Measurements from ENCODE around the gene ANKRD34A. TPM values are rescaled to one million over a fixed set of nuclear protein-coding genes. Genes with fewer than 3 reads are reported as not detected.

ANKRD34A gene
- total RNA-seq, 2 experiments from 2014 or later, result 0.42 to 0.47 TPM

DNA sequence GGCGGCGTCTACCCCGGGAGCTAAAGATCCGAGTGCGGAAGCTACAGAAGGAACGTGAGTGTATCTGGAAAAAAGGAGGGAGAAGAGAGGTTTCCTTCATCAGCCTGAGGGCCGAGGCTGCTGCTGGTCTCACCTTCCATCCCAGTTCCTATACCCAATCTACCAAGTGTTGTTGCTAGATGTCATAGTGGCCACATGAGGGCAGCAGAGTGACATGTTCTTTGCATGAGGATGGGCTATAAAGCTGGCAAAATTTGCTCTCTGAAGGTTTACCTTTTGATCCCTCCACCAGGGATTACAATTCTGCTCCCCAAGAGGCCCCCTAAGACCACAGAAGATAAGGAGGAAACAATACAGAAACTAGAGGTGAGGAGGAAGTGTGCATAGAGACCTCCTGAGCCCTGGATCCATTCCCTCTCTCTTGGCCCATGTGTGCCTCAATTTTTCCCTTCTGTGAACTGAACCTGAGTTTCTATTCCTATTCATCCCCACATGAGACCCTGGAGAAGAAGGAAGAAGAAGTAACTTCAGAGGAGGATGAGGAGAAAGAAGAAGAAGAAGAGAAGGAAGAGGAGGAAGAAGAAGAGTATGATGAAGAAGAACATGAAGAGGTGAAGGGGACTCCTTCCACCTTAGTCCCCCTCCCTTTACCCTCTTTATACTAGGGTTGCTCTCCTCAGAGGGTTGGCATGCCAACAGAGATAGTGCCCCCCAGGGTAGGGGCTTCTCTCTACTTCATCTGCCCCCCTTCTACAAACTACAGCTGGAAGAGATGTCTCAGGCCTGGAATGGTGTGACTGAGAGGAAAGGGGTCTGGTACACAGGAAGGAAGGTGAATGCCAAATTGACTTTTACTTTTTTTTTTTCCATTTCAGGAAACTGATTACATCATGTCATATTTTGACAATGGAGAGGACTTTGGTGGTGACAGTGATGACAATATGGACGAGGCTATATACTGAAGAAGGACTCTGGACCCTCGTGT is 13.4 kb upstream of the ANKRD34A start:
- peaks cover 11% of the 10 kb centered on the region for H3K36me3 Mint-ChIP-seq (ENCODE audit: low read depth)
- ChIA-PET POLR2A (interaction anchor here (1.0 to 6.6 kb wide), 12 partner anchors 14 to 132 kb away, joined by 3 to 625 read pairs (median 7); partner anchors contain the start of genes ANKRD34A, LIX1L, NUDT17 and PEX11B), CTCF (interaction anchor here (0.6 to 9.4 kb wide), 26 partner anchors 8 to 132 kb away, joined by 3 to 151 read pairs (median 6); partner anchors contain the start of genes ANKRD34A, HJV, LIX1L and NUDT17)
- H3K4me3 Mint-ChIP-seq, result no peak overlapping the region
- TF ChIP-seq, protein P1, sequence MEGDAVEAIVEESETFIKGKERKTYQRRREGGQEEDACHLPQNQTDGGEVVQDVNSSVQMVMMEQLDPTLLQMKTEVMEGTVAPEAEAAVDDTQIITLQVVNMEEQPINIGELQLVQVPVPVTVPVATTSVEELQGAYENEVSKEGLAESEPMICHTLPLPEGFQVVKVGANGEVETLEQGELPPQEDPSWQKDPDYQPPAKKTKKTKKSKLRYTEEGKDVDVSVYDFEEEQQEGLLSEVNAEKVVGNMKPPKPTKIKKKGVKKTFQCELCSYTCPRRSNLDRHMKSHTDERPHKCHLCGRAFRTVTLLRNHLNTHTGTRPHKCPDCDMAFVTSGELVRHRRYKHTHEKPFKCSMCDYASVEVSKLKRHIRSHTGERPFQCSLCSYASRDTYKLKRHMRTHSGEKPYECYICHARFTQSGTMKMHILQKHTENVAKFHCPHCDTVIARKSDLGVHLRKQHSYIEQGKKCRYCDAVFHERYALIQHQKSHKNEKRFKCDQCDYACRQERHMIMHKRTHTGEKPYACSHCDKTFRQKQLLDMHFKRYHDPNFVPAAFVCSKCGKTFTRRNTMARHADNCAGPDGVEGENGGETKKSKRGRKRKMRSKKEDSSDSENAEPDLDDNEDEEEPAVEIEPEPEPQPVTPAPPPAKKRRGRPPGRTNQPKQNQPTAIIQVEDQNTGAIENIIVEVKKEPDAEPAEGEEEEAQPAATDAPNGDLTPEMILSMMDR (IDR thresholded peaks at IDR 0.05), result peak; percentile 83
- H3K27ac Mint-ChIP-seq, result no peak overlapping the region
- Histone ChIP-seq H3K4me1 (ENCODE audit: insufficient read depth, low read length) (peaks cover 56% of the 10 kb centered on the region), H3K4me3 (ENCODE audit: low read length) (peak overlapping the region; percentile 45), H3K27ac (ENCODE audit: low read depth in 1 of 2, low read length in 2 of 2) (peak overlapping the region; percentile 93 to 94), H3K36me3 (ENCODE audit: insufficient read depth, low read length) (peaks cover 14% of the 10 kb centered on the region), H3K9me3 (ENCODE audit: control insufficient read depth in 1 of 2, insufficient read depth in 1 of 2, low read length in 2 of 2) (no peaks in the 10 kb centered on the region), H3K27me3 (ENCODE audit: control insufficient read depth in 1 of 2, insufficient read depth in 2 of 2, low read length in 2 of 2) (no peaks in the 10 kb centered on the region)
- H3K9me3 Mint-ChIP-seq, result no peaks in the 10 kb centered on the region
- H3K4me1 Mint-ChIP-seq (ENCODE audit: low read depth), result peaks cover 12% of the 10 kb centered on the region
- DNase-seq (peak; percentile 59 to 93 (median 68)), ATAC-seq (ENCODE audit: poor library complexity) (peak; percentile 48)
- H3K27me3 Mint-ChIP-seq, result no peaks in the 10 kb centered on the region
- intact Hi-C loops (cut with DNase I, micrococcal nuclease), result loop anchor here (1.0 kb wide), 4 partner anchors 30 to 132 kb away; partner anchors contain the start of gene NUDT17 (in 1 of the 2)

DNA sequence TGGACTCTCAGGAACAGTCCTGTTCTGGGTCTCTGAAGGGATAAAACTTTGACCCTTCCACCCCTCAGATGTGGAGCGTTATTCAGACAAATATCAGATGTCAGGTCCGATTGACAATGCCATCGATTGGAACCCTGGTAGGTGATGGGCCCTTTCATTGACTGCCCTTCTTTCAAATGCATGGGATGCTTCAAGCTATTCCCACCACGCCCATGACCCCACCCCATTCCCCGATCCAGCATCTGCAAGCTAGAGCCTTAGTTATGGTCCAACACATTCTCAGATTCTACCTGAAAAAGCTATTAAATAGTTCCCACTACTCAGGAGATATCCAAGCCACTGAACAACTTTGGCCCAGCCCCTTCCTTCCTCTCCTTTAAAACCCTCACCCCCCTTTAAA is 12.6 kb upstream of the ANKRD34A start:
- TF ChIP-seq, protein P1 (IDR thresholded peaks at IDR 0.05), result no peak
- ChIA-PET POLR2A (interaction anchor here (1.0 to 6.6 kb wide), 9 partner anchors 13 to 132 kb away, joined by 3 to 625 read pairs (median 14); partner anchors contain the start of genes ANKRD34A, LIX1L, NUDT17 and POLR3GL), CTCF (interaction anchor here (1.0 to 9.4 kb wide), 17 partner anchors 9 to 132 kb away, joined by 3 to 151 read pairs (median 8); partner anchors contain the start of genes ANKRD34A, LIX1L, NUDT17 and POLR3GL)
- no peaks in the 10 kb centered on the region for H3K9me3 ChIP-seq (ENCODE audit: control insufficient read depth in 1 of 2, insufficient read depth in 1 of 2, low read length in 2 of 2)
- ATAC-seq (ENCODE audit: poor library complexity) (no peak), DNase-seq (no peak)
- intact Hi-C loops (cut with DNase I, micrococcal nuclease), result loop anchor here (1.0 kb wide), 4 partner anchors 30 to 132 kb away; partner anchors contain the start of gene NUDT17 (in 1 of the 2)
- no peaks in the 10 kb centered on the region for H3K27me3 ChIP-seq (ENCODE audit: control insufficient read depth in 1 of 2, insufficient read depth in 2 of 2, low read length in 2 of 2)
- H3K4me3 ChIP-seq (ENCODE audit: low read length), result no peak overlapping the region
- no peaks in the 10 kb centered on the region for H3K27me3 Mint-ChIP-seq
- H3K4me3 Mint-ChIP-seq, result no peak overlapping the region
- H3K4me1 Mint-ChIP-seq (ENCODE audit: low read depth), result peaks cover 15% of the 10 kb centered on the region
- peaks cover 11% of the 10 kb centered on the region for H3K36me3 Mint-ChIP-seq (ENCODE audit: low read depth)
- H3K27ac Mint-ChIP-seq, result no peak overlapping the region
- H3K4me1 ChIP-seq (ENCODE audit: insufficient read depth, low read length), result peaks cover 48% of the 10 kb centered on the region
- H3K36me3 ChIP-seq (ENCODE audit: insufficient read depth, low read length), result peaks cover 14% of the 10 kb centered on the region
- H3K9me3 Mint-ChIP-seq, result no peaks in the 10 kb centered on the region
- H3K27ac ChIP-seq (ENCODE audit: low read depth in 1 of 2, low read length in 2 of 2), result peak overlapping the region in 1 of 2 donors; percentile 94

DNA sequence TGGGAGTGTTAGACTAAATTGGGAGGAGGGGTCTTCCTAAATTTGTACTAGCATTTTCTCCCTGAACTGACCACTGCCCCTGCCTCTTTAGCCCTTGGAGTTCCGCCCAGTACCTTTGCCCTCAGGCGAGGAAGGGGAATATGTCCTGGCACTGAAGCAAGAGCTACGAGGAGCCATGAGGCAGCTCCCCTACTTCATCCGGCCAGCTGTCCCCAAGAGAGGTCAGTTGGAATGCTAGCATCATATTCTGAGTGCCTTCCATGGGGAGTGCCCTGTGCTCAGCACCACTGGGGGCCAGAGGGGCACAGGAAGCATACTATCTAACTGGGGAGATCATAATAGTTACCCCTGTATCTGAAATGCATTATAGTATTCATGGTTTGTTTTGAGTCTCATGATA is 10.8 kb upstream of the ANKRD34A start:
- DNase-seq (no peak), ATAC-seq (ENCODE audit: poor library complexity) (no peak)
- peaks cover 14% of the 10 kb centered on the region for H3K36me3 ChIP-seq (ENCODE audit: insufficient read depth, low read length)
- peaks cover 32% of the 10 kb centered on the region for H3K4me1 ChIP-seq (ENCODE audit: insufficient read depth, low read length)
- no peaks in the 10 kb centered on the region for H3K9me3 ChIP-seq (ENCODE audit: control insufficient read depth in 1 of 2, insufficient read depth in 1 of 2, low read length in 2 of 2)
- peaks cover 20% of the 10 kb centered on the region for H3K4me1 Mint-ChIP-seq (ENCODE audit: low read depth)
- H3K4me3 Mint-ChIP-seq, result no peak overlapping the region
- intact Hi-C loops (cut with DNase I, micrococcal nuclease), result no loop called here
- no peak overlapping the region for H3K27ac ChIP-seq (ENCODE audit: low read depth in 1 of 2, low read length in 2 of 2)
- H3K27me3 Mint-ChIP-seq, result no peaks in the 10 kb centered on the region
- peaks cover 11% of the 10 kb centered on the region for H3K36me3 Mint-ChIP-seq (ENCODE audit: low read depth)
- H3K4me3 ChIP-seq (ENCODE audit: low read length), result no peak overlapping the region
- H3K27ac Mint-ChIP-seq, result no peak overlapping the region
- H3K9me3 Mint-ChIP-seq, result no peaks in the 10 kb centered on the region
- ChIA-PET CTCF (interaction anchor here (3.1 kb wide), 1 partner anchor 16 kb away, joined by 11 read pairs; the partner anchor contains the start of gene LIX1L), POLR2A (no interaction called here)
- no peaks in the 10 kb centered on the region for H3K27me3 ChIP-seq (ENCODE audit: control insufficient read depth in 1 of 2, insufficient read depth in 2 of 2, low read length in 2 of 2)
- TF ChIP-seq, protein P1 (IDR thresholded peaks at IDR 0.05), result no peak

Data from CD4-positive, alpha-beta T cell (primary cell).